ENCODE data around the gene ICAM5. TPM values are rescaled to one million over a fixed set of nuclear protein-coding genes. Genes with fewer than 3 reads are reported as not detected.

ICAM5 gene
- polyA plus RNA-seq, 1 donor from 2014 or later = 4.1 TPM

GRCh38 chr19:10254244-10254643, 35.5 kb upstream of the ICAM5 start:
- H3K9me3 ChIP-seq (ENCODE audit: low read length) = no peaks in the 10 kb centered on the region
- no peaks in the 10 kb centered on the region for H3K9me2 ChIP-seq (ENCODE audit: insufficient read depth, low read length)
- H3K79me2 ChIP-seq (replicated peaks; ENCODE audit: insufficient read depth, low read length) = peaks cover 7% of the 10 kb centered on the region
- no peak overlapping the region for H3K27ac ChIP-seq (ENCODE audit: low read length)
- H4K20me1 ChIP-seq (ENCODE audit: insufficient read depth) = no peaks in the 10 kb centered on the region
- H2AFZ ChIP-seq (ENCODE audit: low read depth, low read length) = no peak overlapping the region
- TF ChIP-seq TAF1 (IDR thresholded peaks at IDR 0.05; ENCODE audit: low read depth) = no peak
- no peak for TF ChIP-seq RAD21 (conservative IDR thresholded peaks at IDR 0.05)
- TF ChIP-seq EP300 (conservative IDR thresholded peaks at IDR 0.05; ENCODE audit: poor library complexity, severe bottlenecking) = no peak
- no peak overlapping the region for H3K4me3 ChIP-seq (ENCODE audit: low read length)
- no peak overlapping the region for H3K9ac ChIP-seq (ENCODE audit: low read length)
- H3K4me2 ChIP-seq (ENCODE audit: low read length) = no peak overlapping the region
- no peaks in the 10 kb centered on the region for H3K27me3 ChIP-seq (ENCODE audit: insufficient read depth, low read depth, low read length)
- H3F3A ChIP-seq (ENCODE audit: insufficient read depth, low read length, poor library complexity, severe bottlenecking) = no peaks in the 10 kb centered on the region
- H3K36me3 ChIP-seq (ENCODE audit: insufficient read depth, low read length) = no peaks in the 10 kb centered on the region

DNA sequence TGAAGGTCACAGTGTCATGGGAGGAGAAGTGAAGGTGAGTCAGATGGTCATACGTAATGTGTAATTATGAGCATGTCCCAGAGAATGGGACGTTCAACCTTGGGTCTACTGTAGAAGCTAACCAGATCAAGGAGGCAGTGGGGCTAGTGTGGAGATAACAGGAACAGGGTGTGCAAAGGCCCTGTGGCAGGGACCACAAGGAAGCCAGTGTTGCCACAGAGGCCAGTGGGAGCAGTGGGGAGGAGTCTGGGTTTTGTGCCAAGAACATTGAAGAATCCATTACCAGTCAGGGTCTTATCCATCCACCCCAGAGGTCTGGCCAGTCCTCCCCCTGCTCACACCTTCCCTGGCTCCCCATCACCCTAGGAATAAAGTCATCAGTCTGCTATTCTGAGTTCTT, 34.4 kb upstream of the ICAM5 start:
- TF ChIP-seq MXI1 (conservative IDR thresholded peaks at IDR 0.05; ENCODE audit: poor library complexity, severe bottlenecking) (no peak), POLR2AphosphoS5 (IDR thresholded peaks at IDR 0.05) (no peak), TAF1 (IDR thresholded peaks at IDR 0.05; ENCODE audit: low read depth) (no peak), EZH2 (IDR thresholded peaks at IDR 0.05; ENCODE audit: borderline replicate concordance, insufficient read depth, low read length, poor library complexity, severe bottlenecking) (no peak), SMC3 (conservative IDR thresholded peaks at IDR 0.05; ENCODE audit: poor library complexity) (no peak), EP300 (conservative IDR thresholded peaks at IDR 0.05; ENCODE audit: poor library complexity, severe bottlenecking) (no peak), RAD21 (conservative IDR thresholded peaks at IDR 0.05) (no peak)
- TF ChIP-seq, protein P1, sequence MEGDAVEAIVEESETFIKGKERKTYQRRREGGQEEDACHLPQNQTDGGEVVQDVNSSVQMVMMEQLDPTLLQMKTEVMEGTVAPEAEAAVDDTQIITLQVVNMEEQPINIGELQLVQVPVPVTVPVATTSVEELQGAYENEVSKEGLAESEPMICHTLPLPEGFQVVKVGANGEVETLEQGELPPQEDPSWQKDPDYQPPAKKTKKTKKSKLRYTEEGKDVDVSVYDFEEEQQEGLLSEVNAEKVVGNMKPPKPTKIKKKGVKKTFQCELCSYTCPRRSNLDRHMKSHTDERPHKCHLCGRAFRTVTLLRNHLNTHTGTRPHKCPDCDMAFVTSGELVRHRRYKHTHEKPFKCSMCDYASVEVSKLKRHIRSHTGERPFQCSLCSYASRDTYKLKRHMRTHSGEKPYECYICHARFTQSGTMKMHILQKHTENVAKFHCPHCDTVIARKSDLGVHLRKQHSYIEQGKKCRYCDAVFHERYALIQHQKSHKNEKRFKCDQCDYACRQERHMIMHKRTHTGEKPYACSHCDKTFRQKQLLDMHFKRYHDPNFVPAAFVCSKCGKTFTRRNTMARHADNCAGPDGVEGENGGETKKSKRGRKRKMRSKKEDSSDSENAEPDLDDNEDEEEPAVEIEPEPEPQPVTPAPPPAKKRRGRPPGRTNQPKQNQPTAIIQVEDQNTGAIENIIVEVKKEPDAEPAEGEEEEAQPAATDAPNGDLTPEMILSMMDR (IDR thresholded peaks at IDR 0.05; ENCODE audit: poor library complexity, severe bottlenecking) = no peak
- TF ChIP-seq, protein P2, sequence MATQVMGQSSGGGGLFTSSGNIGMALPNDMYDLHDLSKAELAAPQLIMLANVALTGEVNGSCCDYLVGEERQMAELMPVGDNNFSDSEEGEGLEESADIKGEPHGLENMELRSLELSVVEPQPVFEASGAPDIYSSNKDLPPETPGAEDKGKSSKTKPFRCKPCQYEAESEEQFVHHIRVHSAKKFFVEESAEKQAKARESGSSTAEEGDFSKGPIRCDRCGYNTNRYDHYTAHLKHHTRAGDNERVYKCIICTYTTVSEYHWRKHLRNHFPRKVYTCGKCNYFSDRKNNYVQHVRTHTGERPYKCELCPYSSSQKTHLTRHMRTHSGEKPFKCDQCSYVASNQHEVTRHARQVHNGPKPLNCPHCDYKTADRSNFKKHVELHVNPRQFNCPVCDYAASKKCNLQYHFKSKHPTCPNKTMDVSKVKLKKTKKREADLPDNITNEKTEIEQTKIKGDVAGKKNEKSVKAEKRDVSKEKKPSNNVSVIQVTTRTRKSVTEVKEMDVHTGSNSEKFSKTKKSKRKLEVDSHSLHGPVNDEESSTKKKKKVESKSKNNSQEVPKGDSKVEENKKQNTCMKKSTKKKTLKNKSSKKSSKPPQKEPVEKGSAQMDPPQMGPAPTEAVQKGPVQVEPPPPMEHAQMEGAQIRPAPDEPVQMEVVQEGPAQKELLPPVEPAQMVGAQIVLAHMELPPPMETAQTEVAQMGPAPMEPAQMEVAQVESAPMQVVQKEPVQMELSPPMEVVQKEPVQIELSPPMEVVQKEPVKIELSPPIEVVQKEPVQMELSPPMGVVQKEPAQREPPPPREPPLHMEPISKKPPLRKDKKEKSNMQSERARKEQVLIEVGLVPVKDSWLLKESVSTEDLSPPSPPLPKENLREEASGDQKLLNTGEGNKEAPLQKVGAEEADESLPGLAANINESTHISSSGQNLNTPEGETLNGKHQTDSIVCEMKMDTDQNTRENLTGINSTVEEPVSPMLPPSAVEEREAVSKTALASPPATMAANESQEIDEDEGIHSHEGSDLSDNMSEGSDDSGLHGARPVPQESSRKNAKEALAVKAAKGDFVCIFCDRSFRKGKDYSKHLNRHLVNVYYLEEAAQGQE (IDR thresholded peaks at IDR 0.05; ENCODE audit: borderline replicate concordance) = no peak
- Histone ChIP-seq H3K36me3 (ENCODE audit: insufficient read depth, low read length) (no peaks in the 10 kb centered on the region), H3K27ac (ENCODE audit: low read length) (no peak overlapping the region), H3K9ac (ENCODE audit: low read length) (no peak overlapping the region), H3K4me3 (ENCODE audit: low read length) (no peak overlapping the region), H3K27me3 (ENCODE audit: insufficient read depth, low read depth, low read length) (no peaks in the 10 kb centered on the region), H3K9me3 (ENCODE audit: low read length) (no peaks in the 10 kb centered on the region), H3K79me2 (replicated peaks; ENCODE audit: insufficient read depth, low read length) (peaks cover 7% of the 10 kb centered on the region), H4K20me1 (ENCODE audit: insufficient read depth) (no peaks in the 10 kb centered on the region), H3F3A (ENCODE audit: insufficient read depth, low read length, poor library complexity, severe bottlenecking) (no peaks in the 10 kb centered on the region), H3K9me2 (ENCODE audit: insufficient read depth, low read length) (no peaks in the 10 kb centered on the region), H3K4me2 (ENCODE audit: low read length) (no peak overlapping the region), H2AFZ (ENCODE audit: low read depth, low read length) (no peak overlapping the region)

GRCh38 chr19:10256551-10256950, 33.2 kb upstream of the ICAM5 start:
- Histone ChIP-seq H3K4me2 (ENCODE audit: low read length) (no peak overlapping the region), H3K9me3 (ENCODE audit: low read length) (no peaks in the 10 kb centered on the region), H3K4me3 (ENCODE audit: low read length) (no peak overlapping the region), H2AFZ (ENCODE audit: low read depth, low read length) (no peak overlapping the region), H3K9ac (ENCODE audit: low read length) (no peak overlapping the region), H3K9me2 (ENCODE audit: insufficient read depth, low read length) (no peaks in the 10 kb centered on the region), H3K27me3 (ENCODE audit: insufficient read depth, low read depth, low read length) (no peaks in the 10 kb centered on the region), H3F3A (ENCODE audit: insufficient read depth, low read length, poor library complexity, severe bottlenecking) (no peaks in the 10 kb centered on the region), H4K20me1 (ENCODE audit: insufficient read depth) (no peaks in the 10 kb centered on the region), H3K36me3 (ENCODE audit: insufficient read depth, low read length) (no peaks in the 10 kb centered on the region), H3K27ac (ENCODE audit: low read length) (no peak overlapping the region), H3K79me2 (replicated peaks; ENCODE audit: insufficient read depth, low read length) (peaks cover 7% of the 10 kb centered on the region)
- TF ChIP-seq, protein P2 (IDR thresholded peaks at IDR 0.05; ENCODE audit: borderline replicate concordance) = no peak
- no peak for TF ChIP-seq MXI1 (conservative IDR thresholded peaks at IDR 0.05; ENCODE audit: poor library complexity, severe bottlenecking)
- TF ChIP-seq EP300 (conservative IDR thresholded peaks at IDR 0.05; ENCODE audit: poor library complexity, severe bottlenecking) = no peak
- TF ChIP-seq RAD21 (conservative IDR thresholded peaks at IDR 0.05) = no peak
- TF ChIP-seq TAF1 (IDR thresholded peaks at IDR 0.05; ENCODE audit: low read depth) = no peak
- TF ChIP-seq EZH2 (IDR thresholded peaks at IDR 0.05; ENCODE audit: borderline replicate concordance, insufficient read depth, low read length, poor library complexity, severe bottlenecking) = no peak
- TF ChIP-seq, protein P1 (IDR thresholded peaks at IDR 0.05; ENCODE audit: poor library complexity, severe bottlenecking) = no peak
- no peak for TF ChIP-seq SMC3 (conservative IDR thresholded peaks at IDR 0.05; ENCODE audit: poor library complexity)
- TF ChIP-seq POLR2AphosphoS5 (IDR thresholded peaks at IDR 0.05) = no peak
